Activated CD4-positive, alpha-beta memory T cell treated with anti-CD3 and anti-CD28 coated beads for 36 hours (primary cell): ENCODE data around the gene HPS1. TPM values are rescaled to one million over a fixed set of nuclear protein-coding genes. Genes with fewer than 3 reads are reported as not detected.

ENCODE experiments used
- CTCF ChIA-PET: fragments of 350-600 bp; sonication (Branson Sonifier 250); formaldehyde crosslinking; loops from one replicate; lab custom pipeline; 2021; ENCODE audit warnings: antibody characterized with exemption, inconsistent platforms; lab: Charles Lee
- POLR2A ChIA-PET: fragments of 350-600 bp; sonication (Branson Sonifier 250); formaldehyde crosslinking; loops from one replicate; lab custom pipeline; 2021; ENCODE audit warnings: antibody characterized with exemption; lab: Charles Lee
- DNase-seq: peaks from one replicate; pipeline ENCODE4 v3.0.0-alpha.2; 2020
- H3K27ac Mint-ChIP-seq: one replicate; pipeline ENCODE4 v1.8.0; 2021; ENCODE audit warnings: mixed read lengths
- H3K27me3 Mint-ChIP-seq: one replicate; pipeline ENCODE4 v1.8.0; 2021; ENCODE audit warnings: mixed read lengths
- H3K36me3 Mint-ChIP-seq: one replicate; pipeline ENCODE4 v1.8.0; 2021; ENCODE audit warnings: mixed read lengths
- H3K4me1 Mint-ChIP-seq: one replicate; pipeline ENCODE4 v1.8.0; 2021; ENCODE audit warnings: low read depth, mixed read lengths
- H3K4me3 Mint-ChIP-seq: one replicate; pipeline ENCODE4 v1.8.0; 2021; ENCODE audit warnings: mild to moderate bottlenecking, mixed read lengths
- H3K9me3 Mint-ChIP-seq: one replicate; pipeline ENCODE4 v1.8.0; 2021; ENCODE audit warnings: mixed read lengths
- intact Hi-C: fragments of 100-400 bp; cut with micrococcal nuclease; formaldehyde crosslinking; loops from one replicate; pipeline ENCODE4 v1.15.1; 2023
- total RNA-seq, 2 experiments: library from RNA; stranded (reverse); gene quantifications; one replicate each; pipeline ENCODE4 v1.2.3, GENCODE V29; 2021

HPS1 gene
- total RNA-seq, 2 experiments from 2014 or later, result 42.1 to 44.3 TPM

GRCh38 chr10:98415731-98416119 is 31.0 kb downstream of the HPS1 start:
- H3K36me3 Mint-ChIP-seq, result no peaks in the 10 kb centered on the region
- H3K4me3 Mint-ChIP-seq, result no peak overlapping the region
- no peaks in the 10 kb centered on the region for H3K9me3 Mint-ChIP-seq
- intact Hi-C loops, result no loop called here
- H3K27me3 Mint-ChIP-seq, result no peaks in the 10 kb centered on the region
- no peak for DNase-seq
- ChIA-PET POLR2A (no interaction called here), CTCF (interaction anchor here (2.2 kb wide), 1 partner anchor 10 kb away, joined by 11 read pairs; no protein-coding TSS in a partner anchor)
- peak overlapping the region; percentile 83 for H3K27ac Mint-ChIP-seq
- H3K4me1 Mint-ChIP-seq, result peaks cover 19% of the 10 kb centered on the region

- peak; percentile 72 for DNase-seq
- ChIA-PET CTCF (interaction anchor here (0.7 to 2.2 kb wide), 2 partner anchors 10 to 12 kb away, joined by 3 to 11 read pairs; no protein-coding TSS in a partner anchor), POLR2A (no interaction called here)
- no peaks in the 10 kb centered on the region for H3K36me3 Mint-ChIP-seq
- H3K4me3 Mint-ChIP-seq, result peak within 1 kb of the TSS; percentile 79
- intact Hi-C loops, result loop anchor here (5.0 kb wide), 1 partner anchor 32 kb away; the partner anchor contains the start of gene HPS1
- H3K27ac Mint-ChIP-seq, result peak within 1 kb of the TSS; percentile 83
- H3K27me3 Mint-ChIP-seq, result no peaks in the 10 kb centered on the region
- H3K9me3 Mint-ChIP-seq, result no peaks in the 10 kb centered on the region
- H3K4me1 Mint-ChIP-seq, result peaks cover 19% of the 10 kb centered on the region
Measured at GRCh38 chr10:98414932-98415730, 31.6 kb downstream of the HPS1 start, which contains the start of gene PYROXD2. Gene PYROXD2, minus strand, starts transcription at chr10:98415182. Its CDS starts 47 bp downstream, at chr10:98415135.

- H3K9me3 Mint-ChIP-seq, result no peaks in the 10 kb centered on the region
- H3K27me3 Mint-ChIP-seq, result no peaks in the 10 kb centered on the region
- ChIA-PET POLR2A (no interaction called here), CTCF (interaction anchor here (0.7 to 2.2 kb wide), 2 partner anchors 11 to 12 kb away, joined by 3 to 11 read pairs; no protein-coding TSS in a partner anchor)
- DNase-seq, result peak; percentile 25
- intact Hi-C loops, result loop anchor here (5.0 kb wide), 1 partner anchor 33 kb away; the partner anchor contains the start of gene HPS1
- peaks cover 19% of the 10 kb centered on the region for H3K4me1 Mint-ChIP-seq
- no peaks in the 10 kb centered on the region for H3K36me3 Mint-ChIP-seq
- H3K4me3 Mint-ChIP-seq, result peak overlapping the region; percentile 79
- peak overlapping the region; percentile 83 for H3K27ac Mint-ChIP-seq
Measured at GRCh38 chr10:98414578-98414931, 32.2 kb downstream of the HPS1 start.

GRCh38 chr10:98411768-98412167 is 35.0 kb downstream of the HPS1 start:
- POLR2A ChIA-PET, result no interaction called here
- Mint-ChIP-seq H3K27me3 (no peaks in the 10 kb centered on the region), H3K4me1 (peaks cover 19% of the 10 kb centered on the region), H3K9me3 (no peaks in the 10 kb centered on the region), H3K4me3 (no peak overlapping the region), H3K36me3 (no peaks in the 10 kb centered on the region), H3K27ac (no peak overlapping the region)
- CTCF ChIA-PET, result interaction anchor here (0.7 to 1.2 kb wide), 2 partner anchors 14 to 1434 kb away, joined by 3 read pairs; no protein-coding TSS in a partner anchor
- DNase-seq, result no peak
- intact Hi-C loops, result loop anchor here (5.0 kb wide), 1 partner anchor 36 kb away; the partner anchor contains the start of gene HPS1

GRCh38 chr10:98411166-98411565 is 35.6 kb downstream of the HPS1 start:
- H3K4me3 Mint-ChIP-seq, result no peak overlapping the region
- no peak for DNase-seq
- peaks cover 19% of the 10 kb centered on the region for H3K4me1 Mint-ChIP-seq
- ChIA-PET CTCF (interaction anchor here (0.7 to 1.2 kb wide), 2 partner anchors 13 to 1435 kb away, joined by 3 read pairs; no protein-coding TSS in a partner anchor), POLR2A (no interaction called here)
- no peaks in the 10 kb centered on the region for H3K27me3 Mint-ChIP-seq
- no peaks in the 10 kb centered on the region for H3K9me3 Mint-ChIP-seq
- intact Hi-C loops, result loop anchor here (5.0 kb wide), 1 partner anchor 36 kb away; the partner anchor contains the start of gene HPS1
- no peaks in the 10 kb centered on the region for H3K36me3 Mint-ChIP-seq
- no peak overlapping the region for H3K27ac Mint-ChIP-seq

- H3K27ac Mint-ChIP-seq, result no peak overlapping the region
- ChIA-PET CTCF (no interaction called here), POLR2A (no interaction called here)
- DNase-seq, result no peak
- no peaks in the 10 kb centered on the region for H3K36me3 Mint-ChIP-seq
- H3K4me3 Mint-ChIP-seq, result no peak overlapping the region
- no peaks in the 10 kb centered on the region for H3K27me3 Mint-ChIP-seq
- intact Hi-C loops, result loop anchor here (5.0 kb wide), 1 partner anchor 37 kb away; the partner anchor contains the start of gene HPS1
- H3K4me1 Mint-ChIP-seq, result peaks cover 19% of the 10 kb centered on the region
- H3K9me3 Mint-ChIP-seq, result no peaks in the 10 kb centered on the region
Measured at GRCh38 chr10:98410759-98411158, 36.0 kb downstream of the HPS1 start.

GRCh38 chr10:98410135-98410743 is 36.5 kb downstream of the HPS1 start:
- H3K27me3 Mint-ChIP-seq, result no peaks in the 10 kb centered on the region
- no peaks in the 10 kb centered on the region for H3K36me3 Mint-ChIP-seq
- CTCF ChIA-PET, result no interaction called here
- H3K9me3 Mint-ChIP-seq, result no peaks in the 10 kb centered on the region
- H3K4me1 Mint-ChIP-seq, result peaks cover 16% of the 10 kb centered on the region
- H3K27ac Mint-ChIP-seq, result no peak overlapping the region
- H3K4me3 Mint-ChIP-seq, result no peak overlapping the region
- POLR2A ChIA-PET, result no interaction called here
- intact Hi-C loops, result loop anchor here (5.0 kb wide), 1 partner anchor 37 kb away; the partner anchor contains the start of gene HPS1
- DNase-seq, result no peak

- Mint-ChIP-seq H3K27me3 (no peaks in the 10 kb centered on the region), H3K36me3 (no peaks in the 10 kb centered on the region), H3K9me3 (no peaks in the 10 kb centered on the region), H3K4me1 (peaks cover 15% of the 10 kb centered on the region), H3K4me3 (no peak overlapping the region), H3K27ac (no peak overlapping the region)
- intact Hi-C loops, result no loop called here
- no peak for DNase-seq
- ChIA-PET POLR2A (no interaction called here), CTCF (interaction anchor here (1.0 kb wide), 1 partner anchor 16 kb away, joined by 6 read pairs; no protein-coding TSS in a partner anchor)
Measured at GRCh38 chr10:98408799-98409198, 37.9 kb downstream of the HPS1 start.

- Mint-ChIP-seq H3K27me3 (no peaks in the 10 kb centered on the region), H3K27ac (no peak overlapping the region), H3K36me3 (peaks cover 3% of the 10 kb centered on the region), H3K4me3 (no peak overlapping the region), H3K9me3 (no peaks in the 10 kb centered on the region), H3K4me1 (peaks cover 20% of the 10 kb centered on the region)
- intact Hi-C loops, result no loop called here
- POLR2A ChIA-PET, result no interaction called here
- CTCF ChIA-PET, result no interaction called here
- DNase-seq, result no peak
Measured at GRCh38 chr10:98407744-98408241, 38.9 kb downstream of the HPS1 start.

- Mint-ChIP-seq H3K4me1 (peaks cover 17% of the 10 kb centered on the region), H3K36me3 (peaks cover 3% of the 10 kb centered on the region), H3K27me3 (no peaks in the 10 kb centered on the region), H3K9me3 (no peaks in the 10 kb centered on the region), H3K27ac (no peak overlapping the region), H3K4me3 (no peak overlapping the region)
- CTCF ChIA-PET, result interaction anchor here (1.9 kb wide), 1 partner anchor 19 kb away, joined by 8 read pairs; no protein-coding TSS in a partner anchor
- DNase-seq, result no peak
- POLR2A ChIA-PET, result no interaction called here
- intact Hi-C loops, result no loop called here
Measured at GRCh38 chr10:98407017-98407743, 39.6 kb downstream of the HPS1 start.

GRCh38 chr10:98405422-98405821 is 41.3 kb downstream of the HPS1 start:
- CTCF ChIA-PET, result interaction anchor here (0.5 to 1.9 kb wide), 2 partner anchors 20 to 1210 kb away, joined by 3 to 8 read pairs; no protein-coding TSS in a partner anchor
- POLR2A ChIA-PET, result no interaction called here
- H3K36me3 Mint-ChIP-seq, result peaks cover 3% of the 10 kb centered on the region
- intact Hi-C loops, result no loop called here
- H3K27ac Mint-ChIP-seq, result no peak overlapping the region
- H3K4me1 Mint-ChIP-seq, result peaks cover 17% of the 10 kb centered on the region
- H3K27me3 Mint-ChIP-seq, result no peaks in the 10 kb centered on the region
- no peak overlapping the region for H3K4me3 Mint-ChIP-seq
- no peaks in the 10 kb centered on the region for H3K9me3 Mint-ChIP-seq
- no peak for DNase-seq
